Parathyroid adenoma (tissue), 2 donors: ENCODE results near the gene GAS2.
A peak's percentile ranks its signal among the peaks of the same experiment; 100 is the strongest.

Experiments
- H2AFZ ChIP-seq: fragments of 300-600 bp; sonication (generic); one replicate; pipeline ENCODE4 v1.7.0; 2017; ENCODE audit warnings: antibody characterized with exemption, mild to moderate bottlenecking
- H3K27ac ChIP-seq: fragments of 300-600 bp; sonication (generic); one replicate; pipeline ENCODE4 v1.7.0; 2017
- H3K27me3 ChIP-seq: fragments of 300-600 bp; sonication (generic); one replicate; pipeline ENCODE4 v1.7.0; 2017; ENCODE audit warnings: low read length; ENCODE audit not compliant: control insufficient read depth, insufficient read depth
- H3K36me3 ChIP-seq: fragments of 300-600 bp; sonication (generic); one replicate; pipeline ENCODE4 v1.7.0; 2017; ENCODE audit warnings: low read length; ENCODE audit not compliant: control insufficient read depth, insufficient read depth
- H3K4me1 ChIP-seq: fragments of 300-600 bp; sonication (generic); one replicate; pipeline ENCODE4 v1.7.0; 2017; ENCODE audit warnings: control low read depth
- H3K4me2 ChIP-seq: fragments of 300-600 bp; sonication (generic); one replicate; pipeline ENCODE4 v1.7.0; 2017; ENCODE audit warnings: low read length
- H3K4me3 ChIP-seq: fragments of 300-600 bp; sonication (generic); one replicate; pipeline ENCODE4 v1.7.0; 2017; ENCODE audit warnings: low read depth, low read length
- H3K79me2 ChIP-seq: fragments of 300-600 bp; sonication (generic); one replicate; pipeline ENCODE4 v1.7.0; 2017; ENCODE audit warnings: control low read depth
- H3K9ac ChIP-seq: fragments of 300-600 bp; sonication (generic); one replicate; pipeline ENCODE4 v1.7.0; 2017; ENCODE audit warnings: mild to moderate bottlenecking
- H3K9me3 ChIP-seq: fragments of 300-600 bp; sonication (generic); one replicate; pipeline ENCODE4 v1.7.0; 2017; ENCODE audit warnings: low read length; ENCODE audit not compliant: control insufficient read depth
- CTCF ChIP-seq: fragments of 300-600 bp; sonication (generic); IDR thresholded peaks from one replicate; pipeline ENCODE4 v1.7.0; 2017; ENCODE audit warnings: antibody characterized with exemption, mild to moderate bottlenecking
- donor health status: primary hyperparathyroidism.

GAS2 gene

GRCh38 chr11:22666325-22666687 lies at the start of gene GAS2:
Gene GAS2 (plus strand): TSS chr11:22666611. CDS start chr11:22674870, 8,259 bp downstream.
- Histone ChIP-seq H3K27me3 (no peaks in the 10 kb centered on the region), H3K9me3 (no peaks in the 10 kb centered on the region), H3K36me3 (no peaks in the 10 kb centered on the region), H2AFZ (peak within 1 kb of the TSS; percentile 78), H3K4me1 (peaks cover 2% of the 10 kb centered on the region), H3K79me2 (no peaks in the 10 kb centered on the region), H3K27ac (peak within 1 kb of the TSS; percentile 66), H3K4me3 (peak within 1 kb of the TSS; percentile 37), H3K4me2 (peak within 1 kb of the TSS; percentile 61), H3K9ac (no peak within 1 kb of the TSS)
- no peak for TF ChIP-seq CTCF

GRCh38 chr11:22617868-22618267 lies 48.5 kb upstream of the GAS2 start:
- H3K79me2 ChIP-seq = peaks cover 4% of the 10 kb centered on the region
- no peak overlapping the region for H3K27ac ChIP-seq
- H3K4me1 ChIP-seq = no peaks in the 10 kb centered on the region
- H3K9ac ChIP-seq = no peak overlapping the region
- no peaks in the 10 kb centered on the region for H3K36me3 ChIP-seq
- H3K27me3 ChIP-seq = no peaks in the 10 kb centered on the region
- no peak for TF ChIP-seq CTCF
- no peak overlapping the region for H3K4me3 ChIP-seq
- H3K9me3 ChIP-seq = no peaks in the 10 kb centered on the region
- H2AFZ ChIP-seq = no peak overlapping the region
- no peak overlapping the region for H3K4me2 ChIP-seq

GRCh38 chr11:22624742-22625447 lies 41.5 kb upstream of the GAS2 start:
- Histone ChIP-seq H3K4me3 (peak overlapping the region; percentile 81), H3K27me3 (no peaks in the 10 kb centered on the region), H3K4me2 (peak overlapping the region; percentile 82), H3K36me3 (no peaks in the 10 kb centered on the region), H3K79me2 (no peaks in the 10 kb centered on the region), H3K4me1 (peaks cover 3% of the 10 kb centered on the region), H2AFZ (peak overlapping the region; percentile 95), H3K9ac (peak overlapping the region; percentile 61), H3K27ac (peak overlapping the region; percentile 92), H3K9me3 (no peaks in the 10 kb centered on the region)
- TF ChIP-seq CTCF = peak; percentile 24

GRCh38 chr11:22625448-22626287 lies 40.7 kb upstream of the GAS2 start, which contains the start of gene FANCF:
Gene FANCF (minus strand): TSS chr11:22625823. CDS start chr11:22625810, 13 bp downstream.
- Histone ChIP-seq H3K79me2 (no peaks in the 10 kb centered on the region), H3K27me3 (no peaks in the 10 kb centered on the region), H3K9me3 (no peaks in the 10 kb centered on the region), H3K27ac (peak within 1 kb of the TSS; percentile 92), H2AFZ (peak within 1 kb of the TSS; percentile 95), H3K9ac (peak within 1 kb of the TSS; percentile 61), H3K4me2 (peak within 1 kb of the TSS; percentile 82), H3K4me1 (peaks cover 3% of the 10 kb centered on the region), H3K36me3 (no peaks in the 10 kb centered on the region), H3K4me3 (peak within 1 kb of the TSS; percentile 81)
- no peak for TF ChIP-seq CTCF
